Measurements from ENCODE around the gene LIMS2. TPM values are rescaled to one million over a fixed set of nuclear protein-coding genes. Genes with fewer than 3 reads are reported as not detected.
A peak's percentile ranks its signal among the peaks of the same experiment; 100 is the strongest.

Gene LIMS2
- total and polyA plus RNA-seq, 2 donors (not counting 3 experiments of a cell fraction or from before 2014, with no cell fraction given), result 48.3 to 55.6 TPM

- Histone ChIP-seq H2AFZ (ENCODE audit: low read depth, low read length) (peak within 1 kb of the TSS; percentile 92), H3K79me2 (ENCODE audit: control insufficient read depth, insufficient read depth, low read length) (no peaks in the 10 kb centered on the region), H3K27me3 (ENCODE audit: control insufficient read depth in 2 of 2, insufficient read depth in 2 of 2, low read length in 2 of 2) (no peaks in the 10 kb centered on the region), H3K27ac (ENCODE audit: insufficient read depth, low read depth, low read length) (peak within 1 kb of the TSS; percentile 85), H3K9me1 (replicated peaks; ENCODE audit: control insufficient read depth, extremely low read depth, insufficient read depth, low read length) (no peaks in the 10 kb centered on the region), H3K9ac (replicated peaks; ENCODE audit: extremely low read depth, insufficient read depth, low read length) (peak within 1 kb of the TSS; percentile 53), H3K4me2 (ENCODE audit: insufficient read depth, low read length) (peak within 1 kb of the TSS; percentile 30), H3K4me3 (replicated peaks in 1 of 3; ENCODE audit: insufficient read depth in 1 of 3, low read depth in 1 of 3, low read length in 3 of 3) (no peak within 1 kb of the TSS), H4K20me1 (replicated peaks; ENCODE audit: control insufficient read depth, extremely low read depth, insufficient read depth, low read length) (no peaks in the 10 kb centered on the region), H3K36me3 (ENCODE audit: control insufficient read depth in 2 of 2, extremely low read depth in 1 of 2, insufficient read depth in 2 of 2, low read length in 2 of 2) (no peaks in the 10 kb centered on the region), H3K4me1 (ENCODE audit: control insufficient read depth, extremely low read depth, insufficient read depth, low read length) (peaks cover 39% of the 10 kb centered on the region), H3K9me3 (replicated peaks; ENCODE audit: control insufficient read depth, insufficient read depth, low read length) (no peaks in the 10 kb centered on the region)
- intact Hi-C loops (cut with micrococcal nuclease), result no loop called here
- BruUV-seq (replicated peaks), result no TSS peak
- ChIA-PET CTCF (interaction anchor here (1.5 to 2.4 kb wide), 2 partner anchors 50 to 54 kb away, joined by 8 to 19 read pairs; no protein-coding TSS in a partner anchor), POLR2A (no interaction called here)
- DNase-seq (ENCODE audit: low read depth, low spot score) (no peak), FAIRE-seq (no peak)
- dilution Hi-C loops (cut with MboI; ENCODE audit: extremely low pct_ligation_motif_present, low sequenced_read_pairs), result no loop called here
- no peak for TF ChIP-seq CTCF (IDR thresholded peaks at IDR 0.05; ENCODE audit: extremely low read depth in 1 of 2, insufficient read depth in 1 of 2, low read depth in 1 of 2, low read length in 2 of 2)
- TF ChIP-seq GATA2 (IDR thresholded peaks at IDR 0.05; ENCODE audit: insufficient read depth, insufficient read length, low read depth, low read length), result no peak
- no peak for TF ChIP-seq POLR2AphosphoS5 (IDR thresholded peaks at IDR 0.05; ENCODE audit: insufficient read depth, low read depth, low read length)
- TF ChIP-seq FOS (IDR thresholded peaks at IDR 0.05; ENCODE audit: borderline replicate concordance, insufficient read depth, low read length), result no peak
- no peak for TF ChIP-seq JUN (IDR thresholded peaks at IDR 0.05; ENCODE audit: borderline replicate concordance, insufficient read depth, insufficient read length, low read depth)
- no peak for TF ChIP-seq POLR2A (IDR thresholded peaks at IDR 0.05; ENCODE audit: low read depth, low read length)
- TF ChIP-seq MAX (IDR thresholded peaks at IDR 0.05; ENCODE audit: insufficient read depth, insufficient read length), result no peak
Measured at GRCh38 chr2:127645395-127646291, 29.7 kb downstream of the LIMS2 start, which contains the start of gene GPR17. GPR17 (plus strand) TSS chr2:127646153; CDS start chr2:127650736, 4,583 bp downstream.
